ENCODE data around the gene HEXIM2. TPM values are rescaled to one million over a fixed set of nuclear protein-coding genes. Genes with fewer than 3 reads are reported as not detected.

The HEXIM2 gene
- total and polyA plus RNA-seq, 2 of the 13 experiments (the other 11 are each of a cell fraction or from before 2014, with no cell fraction given) = 27.1 to 32.4 TPM

- TF ChIP-seq, protein P1, sequence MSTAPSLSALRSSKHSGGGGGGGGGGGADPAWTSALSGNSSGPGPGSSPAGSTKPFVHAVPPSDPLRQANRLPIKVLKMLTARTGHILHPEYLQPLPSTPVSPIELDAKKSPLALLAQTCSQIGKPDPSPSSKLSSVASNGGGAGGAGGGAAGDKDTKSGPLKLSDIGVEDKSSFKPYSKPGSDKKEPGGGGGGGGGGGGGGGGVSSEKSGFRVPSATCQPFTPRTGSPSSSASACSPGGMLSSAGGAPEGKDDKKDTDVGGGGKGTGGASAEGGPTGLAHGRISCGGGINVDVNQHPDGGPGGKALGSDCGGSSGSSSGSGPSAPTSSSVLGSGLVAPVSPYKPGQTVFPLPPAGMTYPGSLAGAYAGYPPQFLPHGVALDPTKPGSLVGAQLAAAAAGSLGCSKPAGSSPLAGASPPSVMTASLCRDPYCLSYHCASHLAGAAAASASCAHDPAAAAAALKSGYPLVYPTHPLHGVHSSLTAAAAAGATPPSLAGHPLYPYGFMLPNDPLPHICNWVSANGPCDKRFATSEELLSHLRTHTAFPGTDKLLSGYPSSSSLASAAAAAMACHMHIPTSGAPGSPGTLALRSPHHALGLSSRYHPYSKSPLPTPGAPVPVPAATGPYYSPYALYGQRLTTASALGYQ (CRISPR knock-in tag; IDR thresholded peaks at IDR 0.05) = peak; percentile 52; the same call in 1 of the 2 replicates
- TF ChIP-seq ZNF580 (CRISPR knock-in tag; IDR thresholded peaks at IDR 0.05; ENCODE audit: borderline replicate concordance, low read depth) = peak; percentile 97
- TF ChIP-seq MTF1 (CRISPR knock-in tag; IDR thresholded peaks at IDR 0.05) = 0 out of 2 replicates have a peak, but pooled peaks have one; percentile 45
- no peak for TF ChIP-seq CBX2 (IDR thresholded peaks at IDR 0.05; ENCODE audit: low read depth, low read length)
- no peak for TF ChIP-seq CBX2 (CRISPR knock-in tag; IDR thresholded peaks at IDR 0.05; ENCODE audit: low read depth)
- peak; percentile 92; the same call in 1 of the 2 replicates for TF ChIP-seq ZNF556 (CRISPR knock-in tag; IDR thresholded peaks at IDR 0.05; ENCODE audit: borderline replicate concordance)
- TF ChIP-seq RARA (CRISPR knock-in tag; IDR thresholded peaks at IDR 0.05) = peak; percentile 77
- TF ChIP-seq ZNF704 (CRISPR knock-in tag; IDR thresholded peaks at IDR 0.05; ENCODE audit: borderline replicate concordance) = 0 out of 2 replicates have a peak, but pooled peaks have one; percentile 32
- TF ChIP-seq ZNF75D (CRISPR knock-in tag; IDR thresholded peaks at IDR 0.05; ENCODE audit: borderline replicate concordance) = no peak
- no peak for TF ChIP-seq ZNF598 (CRISPR knock-in tag; IDR thresholded peaks at IDR 0.05; ENCODE audit: borderline replicate concordance)
- TF ChIP-seq FOXO1 (CRISPR knock-in tag; IDR thresholded peaks at IDR 0.05) = peak; percentile 21; the same call in 1 of the 2 replicates
- 0 out of 2 replicates have a peak, but pooled peaks have one; percentile 57 for TF ChIP-seq SP4 (CRISPR knock-in tag; IDR thresholded peaks at IDR 0.05)
- TF ChIP-seq NR1H2 (CRISPR knock-in tag; IDR thresholded peaks at IDR 0.05; ENCODE audit: borderline replicate concordance, low read depth) = peak; percentile 55; the same call in 1 of the 2 replicates
- TF ChIP-seq SP1 (IDR thresholded peaks at IDR 0.05) = no peak
- TF ChIP-seq SP1 (CRISPR knock-in tag; IDR thresholded peaks at IDR 0.05) = peak; percentile 78
- TF ChIP-seq, protein P2, sequence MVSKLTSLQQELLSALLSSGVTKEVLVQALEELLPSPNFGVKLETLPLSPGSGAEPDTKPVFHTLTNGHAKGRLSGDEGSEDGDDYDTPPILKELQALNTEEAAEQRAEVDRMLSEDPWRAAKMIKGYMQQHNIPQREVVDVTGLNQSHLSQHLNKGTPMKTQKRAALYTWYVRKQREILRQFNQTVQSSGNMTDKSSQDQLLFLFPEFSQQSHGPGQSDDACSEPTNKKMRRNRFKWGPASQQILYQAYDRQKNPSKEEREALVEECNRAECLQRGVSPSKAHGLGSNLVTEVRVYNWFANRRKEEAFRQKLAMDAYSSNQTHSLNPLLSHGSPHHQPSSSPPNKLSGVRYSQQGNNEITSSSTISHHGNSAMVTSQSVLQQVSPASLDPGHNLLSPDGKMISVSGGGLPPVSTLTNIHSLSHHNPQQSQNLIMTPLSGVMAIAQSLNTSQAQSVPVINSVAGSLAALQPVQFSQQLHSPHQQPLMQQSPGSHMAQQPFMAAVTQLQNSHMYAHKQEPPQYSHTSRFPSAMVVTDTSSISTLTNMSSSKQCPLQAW (CRISPR knock-in tag; IDR thresholded peaks at IDR 0.05) = peak; percentile 25
- TF ChIP-seq, protein P3, sequence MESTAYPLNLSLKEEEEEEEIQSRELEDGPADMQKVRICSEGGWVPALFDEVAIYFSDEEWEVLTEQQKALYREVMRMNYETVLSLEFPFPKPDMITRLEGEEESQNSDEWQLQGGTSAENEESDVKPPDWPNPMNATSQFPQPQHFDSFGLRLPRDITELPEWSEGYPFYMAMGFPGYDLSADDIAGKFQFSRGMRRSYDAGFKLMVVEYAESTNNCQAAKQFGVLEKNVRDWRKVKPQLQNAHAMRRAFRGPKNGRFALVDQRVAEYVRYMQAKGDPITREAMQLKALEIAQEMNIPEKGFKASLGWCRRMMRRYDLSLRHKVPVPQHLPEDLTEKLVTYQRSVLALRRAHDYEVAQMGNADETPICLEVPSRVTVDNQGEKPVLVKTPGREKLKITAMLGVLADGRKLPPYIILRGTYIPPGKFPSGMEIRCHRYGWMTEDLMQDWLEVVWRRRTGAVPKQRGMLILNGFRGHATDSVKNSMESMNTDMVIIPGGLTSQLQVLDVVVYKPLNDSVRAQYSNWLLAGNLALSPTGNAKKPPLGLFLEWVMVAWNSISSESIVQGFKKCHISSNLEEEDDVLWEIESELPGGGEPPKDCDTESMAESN (CRISPR knock-in tag; conservative IDR thresholded peaks at IDR 0.05) = peak; percentile 73
- TF ChIP-seq FOXK1 (CRISPR knock-in tag; IDR thresholded peaks at IDR 0.05; ENCODE audit: borderline replicate concordance, low read depth) = peak; percentile 78; the same call in 1 of the 2 replicates
- TF ChIP-seq ZNF546 (CRISPR knock-in tag; conservative IDR thresholded peaks at IDR 0.05) = no peak
- peak; percentile 67; the same call in 1 of the 2 replicates for TF ChIP-seq ZBTB26 (CRISPR knock-in tag; IDR thresholded peaks at IDR 0.05; ENCODE audit: borderline replicate concordance)
Observed at GRCh38 chr17:45172541-45173286, 11.0 kb downstream of the HEXIM2 start (continued).
